Measurements from ENCODE around the gene SULT1A1. TPM values are rescaled to one million over a fixed set of nuclear protein-coding genes. Genes with fewer than 3 reads are reported as not detected.

SULT1A1 gene
- total RNA-seq, 1 experiment from 2014 or later = 3.2 TPM

DNA sequence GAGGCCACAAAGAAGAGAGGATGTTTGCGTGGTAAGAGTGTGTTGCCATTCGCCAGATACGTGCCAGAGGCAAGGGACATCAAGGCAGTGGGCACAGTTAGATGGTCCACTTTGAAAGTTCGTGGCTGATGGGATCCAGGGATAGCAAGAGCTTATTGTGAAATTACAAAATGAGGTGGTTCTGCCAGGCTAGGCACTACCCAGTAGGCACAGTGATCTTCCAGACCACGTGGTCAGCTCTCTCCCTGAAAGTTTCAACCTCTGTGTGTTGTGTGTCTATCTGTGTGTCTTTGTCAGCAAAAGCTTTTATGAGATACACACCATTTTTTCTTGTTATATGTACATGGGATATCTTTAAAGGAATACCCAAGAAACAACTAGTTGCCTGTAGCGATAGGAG lies 46.6 kb downstream of the SULT1A1 start:
- Mint-ChIP-seq H3K9me3 (peaks cover 16% of the 10 kb centered on the region), H3K4me3 (no peak overlapping the region), H3K27ac (no peak overlapping the region), H3K27me3 (ENCODE audit: low read depth) (no peaks in the 10 kb centered on the region), H3K4me1 (no peaks in the 10 kb centered on the region), H3K36me3 (peaks cover 30% of the 10 kb centered on the region)
- CTCF ChIA-PET = no interaction called here
- no peak for DNase-seq (ENCODE audit: low spot score)
- POLR2A ChIA-PET = no interaction called here
- no peak for TF ChIP-seq ATF1 (CRISPR knock-in tag; IDR thresholded peaks at IDR 0.05)
- no peak for TF ChIP-seq NR3C1 (CRISPR knock-in tag; conservative IDR thresholded peaks at IDR 0.05; ENCODE audit: low read depth)
- TF ChIP-seq ERG (CRISPR knock-in tag; IDR thresholded peaks at IDR 0.05) = no peak
- no peak for TF ChIP-seq TEAD4 (CRISPR knock-in tag; IDR thresholded peaks at IDR 0.05)
- no peak for TF ChIP-seq NR2C2 (CRISPR knock-in tag; IDR thresholded peaks at IDR 0.05)
- no peak for TF ChIP-seq EMX1 (CRISPR knock-in tag; IDR thresholded peaks at IDR 0.05)
- TF ChIP-seq, protein P1, sequence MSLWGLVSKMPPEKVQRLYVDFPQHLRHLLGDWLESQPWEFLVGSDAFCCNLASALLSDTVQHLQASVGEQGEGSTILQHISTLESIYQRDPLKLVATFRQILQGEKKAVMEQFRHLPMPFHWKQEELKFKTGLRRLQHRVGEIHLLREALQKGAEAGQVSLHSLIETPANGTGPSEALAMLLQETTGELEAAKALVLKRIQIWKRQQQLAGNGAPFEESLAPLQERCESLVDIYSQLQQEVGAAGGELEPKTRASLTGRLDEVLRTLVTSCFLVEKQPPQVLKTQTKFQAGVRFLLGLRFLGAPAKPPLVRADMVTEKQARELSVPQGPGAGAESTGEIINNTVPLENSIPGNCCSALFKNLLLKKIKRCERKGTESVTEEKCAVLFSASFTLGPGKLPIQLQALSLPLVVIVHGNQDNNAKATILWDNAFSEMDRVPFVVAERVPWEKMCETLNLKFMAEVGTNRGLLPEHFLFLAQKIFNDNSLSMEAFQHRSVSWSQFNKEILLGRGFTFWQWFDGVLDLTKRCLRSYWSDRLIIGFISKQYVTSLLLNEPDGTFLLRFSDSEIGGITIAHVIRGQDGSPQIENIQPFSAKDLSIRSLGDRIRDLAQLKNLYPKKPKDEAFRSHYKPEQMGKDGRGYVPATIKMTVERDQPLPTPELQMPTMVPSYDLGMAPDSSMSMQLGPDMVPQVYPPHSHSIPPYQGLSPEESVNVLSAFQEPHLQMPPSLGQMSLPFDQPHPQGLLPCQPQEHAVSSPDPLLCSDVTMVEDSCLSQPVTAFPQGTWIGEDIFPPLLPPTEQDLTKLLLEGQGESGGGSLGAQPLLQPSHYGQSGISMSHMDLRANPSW (CRISPR knock-in tag; conservative IDR thresholded peaks at IDR 0.05; ENCODE audit: low read depth) = no peak
- TF ChIP-seq ATF6 (CRISPR knock-in tag; IDR thresholded peaks at IDR 0.05) = no peak
- TF ChIP-seq TCF7 (CRISPR knock-in tag; IDR thresholded peaks at IDR 0.05; ENCODE audit: low read depth) = no peak
- TF ChIP-seq, protein P2, sequence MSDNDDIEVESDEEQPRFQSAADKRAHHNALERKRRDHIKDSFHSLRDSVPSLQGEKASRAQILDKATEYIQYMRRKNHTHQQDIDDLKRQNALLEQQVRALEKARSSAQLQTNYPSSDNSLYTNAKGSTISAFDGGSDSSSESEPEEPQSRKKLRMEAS (CRISPR knock-in tag; IDR thresholded peaks at IDR 0.05) = no peak
- TF ChIP-seq ZNF423 (CRISPR knock-in tag; IDR thresholded peaks at IDR 0.05) = no peak
- no peak for TF ChIP-seq ZNF416 (CRISPR knock-in tag; IDR thresholded peaks at IDR 0.05)
- TF ChIP-seq TEAD1 (CRISPR knock-in tag; IDR thresholded peaks at IDR 0.05) = no peak
- TF ChIP-seq, protein P3, sequence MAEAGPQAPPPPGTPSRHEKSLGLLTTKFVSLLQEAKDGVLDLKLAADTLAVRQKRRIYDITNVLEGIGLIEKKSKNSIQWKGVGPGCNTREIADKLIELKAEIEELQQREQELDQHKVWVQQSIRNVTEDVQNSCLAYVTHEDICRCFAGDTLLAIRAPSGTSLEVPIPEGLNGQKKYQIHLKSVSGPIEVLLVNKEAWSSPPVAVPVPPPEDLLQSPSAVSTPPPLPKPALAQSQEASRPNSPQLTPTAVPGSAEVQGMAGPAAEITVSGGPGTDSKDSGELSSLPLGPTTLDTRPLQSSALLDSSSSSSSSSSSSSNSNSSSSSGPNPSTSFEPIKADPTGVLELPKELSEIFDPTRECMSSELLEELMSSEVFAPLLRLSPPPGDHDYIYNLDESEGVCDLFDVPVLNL (CRISPR knock-in tag; IDR thresholded peaks at IDR 0.05; ENCODE audit: borderline replicate concordance, low read depth) = no peak
- TF ChIP-seq HMGXB4 (CRISPR knock-in tag; IDR thresholded peaks at IDR 0.05) = no peak
- ATAC-seq = no peak

DNA sequence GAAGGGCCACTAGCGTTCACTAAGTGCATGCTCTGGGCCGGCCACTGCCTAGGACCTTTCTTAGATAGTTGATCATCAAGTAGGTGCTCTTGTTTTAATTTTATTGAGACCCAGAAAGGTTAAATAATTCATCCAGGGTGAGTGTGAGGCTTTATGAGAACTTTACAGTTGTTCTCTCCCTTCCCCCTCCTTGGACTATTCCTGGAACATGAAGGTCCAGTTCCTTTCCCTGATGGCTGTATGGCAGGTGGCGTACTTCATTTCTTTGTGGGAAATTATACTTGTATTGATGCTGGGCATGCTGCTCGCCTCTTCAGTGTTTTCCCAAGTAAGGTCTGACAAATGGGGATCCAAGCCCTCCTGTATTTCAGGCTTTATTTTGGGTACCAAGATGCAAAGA lies 47.6 kb downstream of the SULT1A1 start:
- peaks cover 9% of the 10 kb centered on the region for H3K9me3 Mint-ChIP-seq
- CTCF ChIA-PET = no interaction called here
- no peak for DNase-seq (ENCODE audit: low spot score)

More for the DNA sequence above, 47.6 kb downstream of the SULT1A1 start:
- ATAC-seq = no peak
- no peaks in the 10 kb centered on the region for H3K4me1 Mint-ChIP-seq
- no peak overlapping the region for H3K4me3 Mint-ChIP-seq
- H3K27me3 Mint-ChIP-seq (ENCODE audit: low read depth) = no peaks in the 10 kb centered on the region
- H3K27ac Mint-ChIP-seq = no peak overlapping the region
- POLR2A ChIA-PET = no interaction called here
- TF ChIP-seq, protein P4, sequence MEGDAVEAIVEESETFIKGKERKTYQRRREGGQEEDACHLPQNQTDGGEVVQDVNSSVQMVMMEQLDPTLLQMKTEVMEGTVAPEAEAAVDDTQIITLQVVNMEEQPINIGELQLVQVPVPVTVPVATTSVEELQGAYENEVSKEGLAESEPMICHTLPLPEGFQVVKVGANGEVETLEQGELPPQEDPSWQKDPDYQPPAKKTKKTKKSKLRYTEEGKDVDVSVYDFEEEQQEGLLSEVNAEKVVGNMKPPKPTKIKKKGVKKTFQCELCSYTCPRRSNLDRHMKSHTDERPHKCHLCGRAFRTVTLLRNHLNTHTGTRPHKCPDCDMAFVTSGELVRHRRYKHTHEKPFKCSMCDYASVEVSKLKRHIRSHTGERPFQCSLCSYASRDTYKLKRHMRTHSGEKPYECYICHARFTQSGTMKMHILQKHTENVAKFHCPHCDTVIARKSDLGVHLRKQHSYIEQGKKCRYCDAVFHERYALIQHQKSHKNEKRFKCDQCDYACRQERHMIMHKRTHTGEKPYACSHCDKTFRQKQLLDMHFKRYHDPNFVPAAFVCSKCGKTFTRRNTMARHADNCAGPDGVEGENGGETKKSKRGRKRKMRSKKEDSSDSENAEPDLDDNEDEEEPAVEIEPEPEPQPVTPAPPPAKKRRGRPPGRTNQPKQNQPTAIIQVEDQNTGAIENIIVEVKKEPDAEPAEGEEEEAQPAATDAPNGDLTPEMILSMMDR (IDR thresholded peaks at IDR 0.05) = no peak
- TF ChIP-seq RORB (CRISPR knock-in tag; IDR thresholded peaks at IDR 0.05) (no peak), NR3C1 (CRISPR knock-in tag; conservative IDR thresholded peaks at IDR 0.05; ENCODE audit: low read depth) (no peak), IRF2 (CRISPR knock-in tag; IDR thresholded peaks at IDR 0.05; ENCODE audit: borderline replicate concordance, low read depth) (no peak), ZNF121 (CRISPR knock-in tag; IDR thresholded peaks at IDR 0.05) (no peak)
- TF ChIP-seq, protein P3 (CRISPR knock-in tag; IDR thresholded peaks at IDR 0.05; ENCODE audit: borderline replicate concordance, low read depth) = no peak
- H3K36me3 Mint-ChIP-seq = peaks cover 25% of the 10 kb centered on the region

Measured in WTC11 (cell line).